HEK293T (cell line): ENCODE measurements around the gene KCNH1.

Source experiments
- CTCF ChIA-PET: fragments of 350-600 bp; formaldehyde crosslinking; extraction: SDS; loops from one replicate; lab custom pipeline; 2021; ENCODE audit warnings: antibody characterized with exemption, inconsistent platforms; lab: Yijun Ruan, JAX
- POLR2A ChIA-PET: fragments of 350-600 bp; formaldehyde crosslinking; extraction: SDS; loops from one replicate; lab custom pipeline; 2020; ENCODE audit warnings: antibody characterized with exemption, inconsistent platforms; lab: Yijun Ruan, JAX
- DNase-seq: peaks from one replicate; pipeline ENCODE4 v3.0.0; 2012; ENCODE audit warnings: mixed read lengths; ENCODE audit errors: extremely low spot score
- ARNT ChIP-seq: fragments of 450-650 bp; IDR thresholded peaks from 2 replicates; pipeline ENCODE4 v1.6.1; 2017; ENCODE audit warnings: mild to moderate bottlenecking
- BHLHE40 ChIP-seq: fragments of 450-650 bp; IDR thresholded peaks from 2 replicates; pipeline ENCODE4 v1.6.1; 2016; ENCODE audit warnings: mild to moderate bottlenecking, moderate library complexity, borderline replicate concordance
- CTBP1 ChIP-seq: fragments of 450-650 bp; IDR thresholded peaks from 2 replicates; pipeline ENCODE4 v1.6.1; 2016; ENCODE audit warnings: borderline replicate concordance
- ELF4 ChIP-seq: fragments of 450-650 bp; IDR thresholded peaks from 2 replicates; pipeline ENCODE4 v1.6.1; 2017; ENCODE audit warnings: antibody characterized with exemption
- FOXA1 ChIP-seq: fragments of 450-650 bp; IDR thresholded peaks from 2 replicates; pipeline ENCODE4 v1.6.1; 2016; ENCODE audit warnings: mild to moderate bottlenecking
- FOXK2 ChIP-seq: fragments of 450-650 bp; IDR thresholded peaks from 2 replicates; pipeline ENCODE4 v1.6.1; 2016; ENCODE audit warnings: mild to moderate bottlenecking
- FOXM1 ChIP-seq: fragments of 450-650 bp; IDR thresholded peaks from 2 replicates; pipeline ENCODE4 v1.6.1; 2017; ENCODE audit warnings: mild to moderate bottlenecking, borderline replicate concordance
- HDGF ChIP-seq: fragments of 450-650 bp; IDR thresholded peaks from 2 replicates; pipeline ENCODE4 v1.6.1; 2017; ENCODE audit warnings: antibody characterized with exemption, borderline replicate concordance
- L3MBTL2 ChIP-seq: fragments of 450-650 bp; conservative IDR thresholded peaks from 2 replicates; pipeline ENCODE4 v1.6.1; 2016; ENCODE audit warnings: mild to moderate bottlenecking
- LEF1 ChIP-seq: fragments of 450-650 bp; IDR thresholded peaks from 2 replicates; pipeline ENCODE4 v1.6.1; 2017; ENCODE audit warnings: mild to moderate bottlenecking, borderline replicate concordance
- NFRKB ChIP-seq: fragments of 450-650 bp; IDR thresholded peaks from 2 replicates; pipeline ENCODE4 v1.6.1; 2016; ENCODE audit warnings: mild to moderate bottlenecking, moderate library complexity
- PKNOX1 ChIP-seq: fragments of 450-650 bp; IDR thresholded peaks from 2 replicates; pipeline ENCODE4 v1.6.1; 2016
- SP1 ChIP-seq: fragments of 450-650 bp; IDR thresholded peaks from 2 replicates; pipeline ENCODE4 v1.6.1; 2017
- SUZ12 ChIP-seq: fragments of 450-650 bp; IDR thresholded peaks from 2 replicates; pipeline ENCODE4 v1.6.1; 2016; ENCODE audit warnings: mild to moderate bottlenecking
- TARDBP ChIP-seq: fragments of 450-650 bp; IDR thresholded peaks from 2 replicates; pipeline ENCODE4 v1.6.1; 2016
- ZNF384 ChIP-seq: fragments of 450-650 bp; IDR thresholded peaks from 2 replicates; pipeline ENCODE4 v1.6.1; 2016

Gene KCNH1

GRCh38 chr1:210908791-210909190, 225.2 kb downstream of the KCNH1 start:
- DNase-seq = no peak
- CTCF ChIA-PET = no interaction called here
- no peak for TF ChIP-seq BHLHE40
- TF ChIP-seq FOXK2 = no peak
- TF ChIP-seq SP1 = no peak
- no peak for TF ChIP-seq HDGF
- TF ChIP-seq FOXM1 = no peak
- no peak for TF ChIP-seq ARNT
- TF ChIP-seq TARDBP = no peak
- no peak for TF ChIP-seq LEF1
- TF ChIP-seq CTBP1 = no peak
- no peak for TF ChIP-seq SUZ12
- TF ChIP-seq PKNOX1 = no peak
- TF ChIP-seq L3MBTL2 = no peak
- POLR2A ChIA-PET = no interaction called here

DNA sequence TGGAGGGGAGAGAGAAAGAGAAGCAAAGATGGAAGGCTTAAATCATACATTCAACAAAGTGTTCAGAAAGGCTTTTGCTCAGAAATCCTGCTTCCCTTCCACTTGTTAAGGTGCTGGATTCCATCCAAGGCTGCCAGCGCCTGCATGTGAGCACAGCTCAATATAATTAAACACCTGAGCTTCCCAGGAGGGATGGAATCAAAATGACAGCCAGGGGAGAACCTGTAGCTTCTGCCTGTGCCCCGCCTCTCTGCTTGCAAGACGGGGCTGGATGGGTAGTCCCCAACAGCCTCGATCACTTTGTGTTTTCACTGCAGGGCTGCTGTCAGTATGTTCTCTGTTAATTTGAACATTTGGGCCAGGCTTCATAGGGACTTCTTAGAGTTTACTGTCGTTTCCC, 225.7 kb downstream of the KCNH1 start:
- DNase-seq = no peak
- ChIA-PET CTCF (no interaction called here), POLR2A (no interaction called here)
- TF ChIP-seq BHLHE40 = no peak
- no peak for TF ChIP-seq TARDBP
- no peak for TF ChIP-seq LEF1
- TF ChIP-seq ARNT = no peak
- no peak for TF ChIP-seq ZNF384
- TF ChIP-seq FOXK2 = no peak
- no peak for TF ChIP-seq CTBP1
- TF ChIP-seq L3MBTL2 = no peak
- TF ChIP-seq ELF4 = no peak
- no peak for TF ChIP-seq PKNOX1
- TF ChIP-seq HDGF = no peak
- TF ChIP-seq FOXM1 = no peak
- TF ChIP-seq SP1 = no peak
- no peak for TF ChIP-seq FOXA1
- TF ChIP-seq SUZ12 = no peak

- POLR2A ChIA-PET = no interaction called here
- CTCF ChIA-PET = interaction anchor here (0.9 kb wide), 1 partner anchor 42 kb away, joined by 3 read pairs; no protein-coding TSS in a partner anchor
- TF ChIP-seq SUZ12 = no peak
- no peak for TF ChIP-seq CTBP1
- TF ChIP-seq PKNOX1 = no peak
- TF ChIP-seq TARDBP = no peak
- TF ChIP-seq FOXK2 = no peak
- TF ChIP-seq ZNF384 = no peak
- TF ChIP-seq ELF4 = no peak
- no peak for TF ChIP-seq FOXM1
- TF ChIP-seq LEF1 = no peak
- TF ChIP-seq NFRKB = no peak
- no peak for TF ChIP-seq HDGF
- no peak for TF ChIP-seq BHLHE40
- no peak for DNase-seq
Observed at GRCh38 chr1:210907251-210907805, 226.6 kb downstream of the KCNH1 start.

- no peak for DNase-seq
- POLR2A ChIA-PET = no interaction called here
- CTCF ChIA-PET = no interaction called here
- TF ChIP-seq SUZ12 = no peak
- no peak for TF ChIP-seq LEF1
- no peak for TF ChIP-seq FOXM1
Observed at GRCh38 chr1:210905944-210906453, 227.9 kb downstream of the KCNH1 start.

- ChIA-PET POLR2A (no interaction called here), CTCF (no interaction called here)
- no peak for TF ChIP-seq SP1
- TF ChIP-seq FOXM1 = no peak
- no peak for TF ChIP-seq CTBP1
- no peak for TF ChIP-seq FOXK2
- no peak for TF ChIP-seq FOXA1
- no peak for TF ChIP-seq PKNOX1
- no peak for TF ChIP-seq NFRKB
- DNase-seq = no peak
Observed at GRCh38 chr1:210905365-210905904, 228.5 kb downstream of the KCNH1 start.
